GM12865 (cell line): Measurements from ENCODE around the gene VASN.

Source experiments
- DNase-seq: peaks from one replicate; pipeline ENCODE4 v3.0.0; 2010; ENCODE audit warnings: low read depth
- H3K4me3 ChIP-seq: 2 replicates; pipeline ENCODE4 v1.5.1; 2011; ENCODE audit warnings: mild to moderate bottlenecking, low read depth, low read length, control low read depth
- CTCF ChIP-seq: IDR thresholded peaks from 2 replicates; pipeline ENCODE4 v1.5.1; 2011; ENCODE audit warnings: low read length, control low read depth, low read depth, inconsistent platforms; ENCODE audit not compliant: insufficient read depth; ENCODE audit errors: missing control alignments

VASN gene

GRCh38 chr16:4362476-4363135, 9.0 kb upstream of the VASN start:
- no peak for TF ChIP-seq CTCF
- DNase-seq = no peak
- no peak overlapping the region for H3K4me3 ChIP-seq

GRCh38 chr16:4364196-4365013, 7.2 kb upstream of the VASN start:
- no peak overlapping the region for H3K4me3 ChIP-seq
- DNase-seq = no peak
- TF ChIP-seq CTCF = no peak

- no peak overlapping the region for H3K4me3 ChIP-seq
- no peak for TF ChIP-seq CTCF
- peak; percentile 56 for DNase-seq
Measured at GRCh38 chr16:4365014-4365406, 6.6 kb upstream of the VASN start.

GRCh38 chr16:4365615-4366014, 6.0 kb upstream of the VASN start:
- TF ChIP-seq CTCF = no peak
- no peak overlapping the region for H3K4me3 ChIP-seq
- DNase-seq = no peak

- DNase-seq = no peak
- TF ChIP-seq CTCF = no peak
- H3K4me3 ChIP-seq = no peak overlapping the region
Measured at GRCh38 chr16:4366016-4366415, 5.6 kb upstream of the VASN start.

- no peak overlapping the region for H3K4me3 ChIP-seq
- DNase-seq = no peak
- TF ChIP-seq CTCF = no peak
Measured at GRCh38 chr16:4367393-4367856, 4.2 kb upstream of the VASN start.
